Parietal lobe (tissue), 2 donors: Measurements from ENCODE around the gene UBAP1L. TPM values are rescaled to one million over a fixed set of nuclear protein-coding genes. Genes with fewer than 3 reads are reported as not detected.

Experiments used
- small RNA-seq: library from RNA; depleted of rRNA; stranded (forward); fragments of <200 nt; gene quantifications from one replicate; pipeline ENCODE3, GENCODE V24; 2014; ENCODE audit warnings: low replicate concordance
- total RNA-seq: library from RNA; depleted of rRNA; stranded (reverse); fragments of >200 nt; gene quantifications from one replicate; pipeline ENCODE4 v1.2.3, GENCODE V29; 2014

The UBAP1L gene
- total RNA-seq: 12.5 TPM

GRCh38 chr15:65115086-65115485 is at the start of gene UBAP1L:
TSS of gene UBAP1L (minus strand) at chr15:65115200. CDS start at chr15:65106215, 8,985 bp downstream.

GRCh38 chr15:65133548-65134200 is 18.7 kb upstream of the UBAP1L start, which contains the start of gene PDCD7:
TSS of gene PDCD7 (minus strand) at chr15:65133808. CDS start at chr15:65133781, 27 bp downstream.

GRCh38 chr15:65076486-65077290 is 38.3 kb downstream of the UBAP1L start, which contains the start of gene KBTBD13:
TSS of gene KBTBD13 (plus strand) at chr15:65076746. CDS start at chr15:65076816, 70 bp downstream.

DNA sequence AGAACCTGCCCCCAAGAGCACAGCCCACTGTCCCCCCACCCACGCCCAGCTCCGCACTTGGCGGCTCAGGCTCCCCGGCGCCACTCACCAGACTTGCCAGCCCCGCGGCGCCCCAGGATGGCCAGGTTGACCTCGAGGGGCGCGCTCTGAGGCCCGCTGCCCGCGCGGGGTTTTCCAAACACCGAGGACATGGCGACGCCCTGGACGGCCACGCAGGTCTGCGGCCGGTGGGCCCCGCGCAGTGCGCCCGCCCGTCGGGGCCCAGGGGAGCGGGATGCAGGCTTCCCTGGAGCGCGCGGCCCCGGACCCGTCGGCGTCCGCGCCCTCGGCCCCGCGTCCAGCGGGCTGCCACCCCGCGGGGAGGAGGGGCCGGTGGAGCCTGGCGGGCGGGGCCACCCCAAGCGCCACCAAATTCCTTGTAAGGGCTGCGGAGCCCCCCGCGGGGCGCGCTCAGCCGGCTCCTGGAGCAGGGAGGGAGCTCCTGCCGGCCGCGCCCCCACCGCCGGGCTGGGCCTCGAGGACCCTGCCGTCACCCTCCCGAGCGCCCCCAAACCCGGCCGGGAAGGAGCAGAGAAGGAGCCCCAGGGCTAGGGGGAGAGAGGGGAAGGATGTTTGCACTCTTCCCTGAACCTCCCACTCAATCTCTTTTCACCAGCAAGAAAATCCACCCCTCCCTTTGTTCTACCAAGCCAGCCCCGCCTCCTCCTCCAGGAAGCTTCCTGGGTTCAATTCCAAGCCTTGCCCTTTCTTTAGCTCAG is 47.2 kb downstream of the UBAP1L start, which contains the start of gene RASL12:
Gene RASL12, minus strand, starts transcription at position 347 of the 758 bp plus-strand sequence. Its CDS starts 156 bp downstream, at position 191.

GRCh38 chr15:65044724-65045481 is 70.1 kb downstream of the UBAP1L start, which contains the start of gene SLC51B:
TSS of gene SLC51B (plus strand) at chr15:65045387. CDS start at chr15:65050005, 4,618 bp downstream.

Small RNA genes lying within 50 kb of the gene (small RNA-seq; reads per million reads assigned to genes)
- gene AC013553.1: not detected

Other genes with a start within 250 kb of the UBAP1L start
- gene ANKDD1A, start 203.3 kb downstream of the UBAP1L start, total RNA-seq: 27.2 TPM
- 52.9 TPM for gene SPG21, start 125.3 kb downstream of the UBAP1L start, total RNA-seq
- 18.5 TPM for gene MTFMT, start 85.6 kb downstream of the UBAP1L start, total RNA-seq
- gene SLC51B, start 69.8 kb downstream of the UBAP1L start, total RNA-seq: not detected
- 2.8 TPM for gene RASL12, start 47.2 kb downstream of the UBAP1L start, total RNA-seq
- gene KBTBD13, start 38.5 kb downstream of the UBAP1L start, total RNA-seq: not detected
- 23.5 TPM for gene PDCD7, start 18.6 kb upstream of the UBAP1L start, total RNA-seq
- gene CLPX, start 70.1 kb upstream of the UBAP1L start, total RNA-seq: 66.7 TPM
- gene CILP, start 96.3 kb upstream of the UBAP1L start, total RNA-seq: 0.63 TPM
- gene PARP16, start 171.7 kb upstream of the UBAP1L start, total RNA-seq: 16.6 TPM
- not detected for gene RNU5A-1, start 180.9 kb upstream of the UBAP1L start, total RNA-seq
- gene RNU5B-1, start 189.5 kb upstream of the UBAP1L start, total RNA-seq: not detected